GM23338 (cell line): ENCODE results near the gene RAB11A. TPM values are rescaled to one million over a fixed set of nuclear protein-coding genes. Genes with fewer than 3 reads are reported as not detected.

Experiments
- ATAC-seq: fragments of 200-7000 bp; cut with Tn5 transposase; 3 replicates; pipeline ENCODE4 v1.9.1; 2020
- DNase-seq: peaks from one replicate; pipeline ENCODE4 v3.0.0-alpha.2; 2015; ENCODE audit warnings: low spot score
- H2AFZ ChIP-seq: fragments of 200-600 bp; sonication (generic); 2 replicates; pipeline ENCODE4 v1.8.0; 2016; ENCODE audit warnings: antibody characterized with exemption, mild to moderate bottlenecking, moderate library complexity
- H3F3A ChIP-seq: fragments of 200-600 bp; sonication (generic); replicated peaks from 2 replicates; pipeline ENCODE4 v1.8.0; 2017; ENCODE audit warnings: antibody characterized with exemption, mixed run types, low read depth
- H3K27ac ChIP-seq: fragments of 200-600 bp; sonication (generic); 2 replicates; pipeline ENCODE4 v1.6.1; 2016; ENCODE audit warnings: low read depth
- H3K27me3 ChIP-seq: fragments of 200-600 bp; sonication (generic); 2 replicates; pipeline ENCODE4 v1.8.0; 2016; ENCODE audit warnings: mild to moderate bottlenecking, mixed run types, moderate library complexity; ENCODE audit not compliant: insufficient read depth
- H3K36me3 ChIP-seq: fragments of 200-600 bp; sonication (generic); 2 replicates; pipeline ENCODE4 v1.8.0; 2016; ENCODE audit warnings: mild to moderate bottlenecking; ENCODE audit not compliant: insufficient read depth
- H3K4me1 ChIP-seq: fragments of 200-600 bp; sonication (generic); 2 replicates; pipeline ENCODE4 v1.8.0; 2016; ENCODE audit warnings: mild to moderate bottlenecking, moderate library complexity; ENCODE audit not compliant: insufficient read depth
- H3K4me2 ChIP-seq: fragments of 200-600 bp; sonication (generic); 2 replicates; pipeline ENCODE4 v1.7.1; 2017; ENCODE audit warnings: mixed run types
- H3K4me3 ChIP-seq: fragments of 200-600 bp; sonication (generic); 2 replicates; pipeline ENCODE4 v1.6.1; 2016; ENCODE audit warnings: mixed run types
- H3K79me2 ChIP-seq: fragments of 200-600 bp; sonication (generic); replicated peaks from 2 replicates; pipeline ENCODE4 v1.8.0; 2017; ENCODE audit warnings: mild to moderate bottlenecking; ENCODE audit not compliant: insufficient read depth
- H3K9me2 ChIP-seq: fragments of 200-600 bp; sonication (generic); 2 replicates; pipeline ENCODE4 v1.8.0; 2017; ENCODE audit not compliant: insufficient read depth
- H4K20me1 ChIP-seq: fragments of 200-600 bp; sonication (generic); replicated peaks from 2 replicates; pipeline ENCODE4 v1.8.0; 2017; ENCODE audit warnings: mild to moderate bottlenecking; ENCODE audit not compliant: insufficient read depth
- H3K27ac Mint-ChIP-seq: 2 replicates; pipeline ENCODE4 v1.8.0; 2020; ENCODE audit warnings: inconsistent platforms, mild to moderate bottlenecking, moderate library complexity, mixed read lengths
- H3K27me3 Mint-ChIP-seq: 3 replicates; pipeline ENCODE4 v1.8.0; 2022; ENCODE audit warnings: low read depth, mild to moderate bottlenecking, moderate library complexity, mixed read lengths, inconsistent platforms; ENCODE audit not compliant: insufficient read depth, poor library complexity
- H3K36me3 Mint-ChIP-seq: 3 replicates; pipeline ENCODE4 v1.8.0; 2021; ENCODE audit warnings: low read depth, mild to moderate bottlenecking, inconsistent platforms, moderate library complexity, mixed read lengths
- H3K4me1 Mint-ChIP-seq: 3 replicates; pipeline ENCODE4 v1.8.0; 2020; ENCODE audit warnings: mild to moderate bottlenecking, inconsistent platforms, mixed read lengths
- H3K4me3 Mint-ChIP-seq: 3 replicates; pipeline ENCODE4 v1.8.0; 2021; ENCODE audit warnings: moderate library complexity, mild to moderate bottlenecking, inconsistent platforms, mixed read lengths
- H3K9me3 Mint-ChIP-seq: 3 replicates; pipeline ENCODE4 v1.8.0; 2020; ENCODE audit warnings: moderate library complexity, mild to moderate bottlenecking, inconsistent platforms, mixed read lengths
- CREB1 ChIP-seq: fragments of 250-450 bp; sonication (Bioruptor Pico); IDR thresholded peaks from 2 replicates; pipeline ENCODE4 v1.5.0; 2020; ENCODE audit warnings: low read depth, mild to moderate bottlenecking, moderate library complexity
- EZH2 ChIP-seq: fragments of 200-600 bp; sonication (generic); IDR thresholded peaks from one replicate; pipeline ENCODE4 v1.8.0; 2017; ENCODE audit warnings: antibody characterized with exemption, mild to moderate bottlenecking, low read depth; ENCODE audit not compliant: unreplicated experiment
- NANOG ChIP-seq: IDR thresholded peaks from 2 replicates; pipeline ENCODE4 v1.6.1; 2016; ENCODE audit warnings: antibody characterized with exemption, borderline replicate concordance
- POLR2AphosphoS5 ChIP-seq: IDR thresholded peaks from 2 replicates; pipeline ENCODE4 v1.6.1; 2016; ENCODE audit warnings: antibody characterized with exemption, low read depth
- ZNF114 ChIP-seq: fragments of 250-450 bp; sonication (Bioruptor Pico); IDR thresholded peaks from 2 replicates; pipeline ENCODE4 v1.5.0; 2020; ENCODE audit warnings: mild to moderate bottlenecking, moderate library complexity
- ZNF331 ChIP-seq: fragments of 250-450 bp; sonication (Bioruptor Pico); IDR thresholded peaks from 2 replicates; pipeline ENCODE4 v1.5.0; 2020; ENCODE audit warnings: low read depth, mild to moderate bottlenecking, moderate library complexity
- polyA plus RNA-seq: library from polyadenylated mRNA; unstranded; fragments of >200 nt; fragmentation: Nextera tagmentation; extraction: Ambion mirVana; gene quantifications from 2 replicates; pipeline ENCODE4 v1.2.1, GENCODE V29; 2016
- total RNA-seq: library from RNA; depleted of rRNA; stranded (reverse); fragments of >200 nt; shearing (Covaris generic); gene quantifications from 2 replicates; pipeline ENCODE4 v1.2.3, GENCODE V29; 2014
- TF ChIP-seq, protein P1 (sequence below): IDR thresholded peaks from 2 replicates; pipeline ENCODE4 v1.6.1; 2016; ENCODE audit warnings: antibody characterized with exemption
- TF ChIP-seq, protein P2 (sequence below), 2 experiments: fragments of 200-600 bp in 1 of 2; sonication (generic) in 1 of 2; conservative IDR thresholded peaks; 2 replicates each; pipeline versions ENCODE4 v1.5.1 to v1.6.1; 2016 to 2017; ENCODE audit warnings: antibody characterized with exemption in 2 of 2, low read depth in 2 of 2, mild to moderate bottlenecking in 2 of 2, moderate library complexity in 1 of 2
- TF ChIP-seq, protein P3 (sequence below): IDR thresholded peaks from one replicate; pipeline ENCODE4 v1.6.1; 2018; ENCODE audit warnings: antibody characterized with exemption; ENCODE audit not compliant: unreplicated experiment

RAB11A gene
- total and polyA plus RNA-seq, 2 experiments from 2014 or later: 251 to 369 TPM

DNA sequence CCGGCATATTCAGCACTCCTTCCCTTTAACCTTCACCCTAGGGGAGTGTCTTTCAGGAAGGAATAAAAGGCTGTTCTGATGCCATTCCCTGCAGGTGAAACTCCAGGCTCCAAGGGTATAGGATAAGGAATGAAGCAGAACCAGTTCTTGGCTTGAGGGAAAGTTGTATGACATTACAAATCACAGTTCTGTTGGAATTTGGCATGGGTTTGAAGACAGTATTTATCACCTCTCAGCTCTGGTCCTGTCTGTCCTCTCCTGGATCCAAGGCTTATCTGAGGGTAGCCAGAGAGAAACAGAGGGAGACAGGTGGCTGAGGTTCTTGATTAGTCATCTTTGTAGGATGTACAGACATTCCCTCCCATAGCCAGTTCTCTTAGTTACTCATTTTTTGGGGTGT lies 37.1 kb downstream of the RAB11A start:
- no peaks in the 10 kb centered on the region for H3K27me3 ChIP-seq

DNA sequence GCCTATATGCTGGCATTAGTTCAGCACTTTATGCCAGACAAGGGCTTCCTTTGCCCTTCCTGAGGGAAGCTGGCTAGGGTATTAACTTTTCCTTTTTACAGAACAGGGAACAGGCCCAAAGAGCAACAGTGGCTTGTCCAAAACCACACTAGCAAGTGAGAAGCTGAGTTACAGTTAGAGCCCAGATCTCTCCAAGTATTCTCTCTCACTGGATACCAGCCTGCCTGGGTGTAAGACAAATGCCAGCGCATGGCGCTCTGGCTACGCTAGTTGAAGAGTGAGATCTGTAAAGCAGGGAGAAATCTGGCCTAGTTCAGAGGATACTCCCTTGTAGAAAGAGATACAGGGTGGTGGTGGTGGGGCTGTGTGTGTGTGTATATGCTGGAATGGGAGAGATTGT lies 38.4 kb downstream of the RAB11A start:
- Histone ChIP-seq H3K4me1 (no peaks in the 10 kb centered on the region), H3K4me3 (no peak overlapping the region), H4K20me1 (peaks cover 7% of the 10 kb centered on the region), H3F3A (no peaks in the 10 kb centered on the region), H3K36me3 (peaks cover 5% of the 10 kb centered on the region), H3K9me2 (no peaks in the 10 kb centered on the region), H3K79me2 (no peaks in the 10 kb centered on the region), H2AFZ (no peak overlapping the region), H3K27me3 (no peaks in the 10 kb centered on the region), H3K4me2 (no peak overlapping the region), H3K27ac (no peak overlapping the region)
- Mint-ChIP-seq H3K27ac (no peak overlapping the region), H3K36me3 (peaks cover 13% of the 10 kb centered on the region; the same call in 2 of the 3 replicates), H3K9me3 (no peaks in the 10 kb centered on the region), H3K27me3 (peaks cover 4% of the 10 kb centered on the region), H3K4me3 (no peak overlapping the region), H3K4me1 (peaks cover 32% of the 10 kb centered on the region)
- ATAC-seq: no peak
- no peak for DNase-seq
- TF ChIP-seq ZNF331 (no peak), NANOG (no peak), POLR2AphosphoS5 (no peak), EZH2 (no peak)
- TF ChIP-seq, protein P1, sequence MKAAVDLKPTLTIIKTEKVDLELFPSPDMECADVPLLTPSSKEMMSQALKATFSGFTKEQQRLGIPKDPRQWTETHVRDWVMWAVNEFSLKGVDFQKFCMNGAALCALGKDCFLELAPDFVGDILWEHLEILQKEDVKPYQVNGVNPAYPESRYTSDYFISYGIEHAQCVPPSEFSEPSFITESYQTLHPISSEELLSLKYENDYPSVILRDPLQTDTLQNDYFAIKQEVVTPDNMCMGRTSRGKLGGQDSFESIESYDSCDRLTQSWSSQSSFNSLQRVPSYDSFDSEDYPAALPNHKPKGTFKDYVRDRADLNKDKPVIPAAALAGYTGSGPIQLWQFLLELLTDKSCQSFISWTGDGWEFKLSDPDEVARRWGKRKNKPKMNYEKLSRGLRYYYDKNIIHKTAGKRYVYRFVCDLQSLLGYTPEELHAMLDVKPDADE: no peak
- TF ChIP-seq, protein P2, sequence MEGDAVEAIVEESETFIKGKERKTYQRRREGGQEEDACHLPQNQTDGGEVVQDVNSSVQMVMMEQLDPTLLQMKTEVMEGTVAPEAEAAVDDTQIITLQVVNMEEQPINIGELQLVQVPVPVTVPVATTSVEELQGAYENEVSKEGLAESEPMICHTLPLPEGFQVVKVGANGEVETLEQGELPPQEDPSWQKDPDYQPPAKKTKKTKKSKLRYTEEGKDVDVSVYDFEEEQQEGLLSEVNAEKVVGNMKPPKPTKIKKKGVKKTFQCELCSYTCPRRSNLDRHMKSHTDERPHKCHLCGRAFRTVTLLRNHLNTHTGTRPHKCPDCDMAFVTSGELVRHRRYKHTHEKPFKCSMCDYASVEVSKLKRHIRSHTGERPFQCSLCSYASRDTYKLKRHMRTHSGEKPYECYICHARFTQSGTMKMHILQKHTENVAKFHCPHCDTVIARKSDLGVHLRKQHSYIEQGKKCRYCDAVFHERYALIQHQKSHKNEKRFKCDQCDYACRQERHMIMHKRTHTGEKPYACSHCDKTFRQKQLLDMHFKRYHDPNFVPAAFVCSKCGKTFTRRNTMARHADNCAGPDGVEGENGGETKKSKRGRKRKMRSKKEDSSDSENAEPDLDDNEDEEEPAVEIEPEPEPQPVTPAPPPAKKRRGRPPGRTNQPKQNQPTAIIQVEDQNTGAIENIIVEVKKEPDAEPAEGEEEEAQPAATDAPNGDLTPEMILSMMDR (conservative IDR thresholded peaks at IDR 0.05; ENCODE audit: low read depth in 2 of 2): no peak

More for the DNA sequence above, 37.1 kb downstream of the RAB11A start:
- peak overlapping the region; percentile 37; the same call in 1 of the 2 replicates for H3K27ac Mint-ChIP-seq
- no peaks in the 10 kb centered on the region for H3F3A ChIP-seq
- TF ChIP-seq NANOG: no peak
- no peak for TF ChIP-seq CREB1 (CRISPR knock-in tag)
- TF ChIP-seq, protein P2 (conservative IDR thresholded peaks at IDR 0.05; ENCODE audit: low read depth in 2 of 2): no peak
- TF ChIP-seq, protein P3, sequence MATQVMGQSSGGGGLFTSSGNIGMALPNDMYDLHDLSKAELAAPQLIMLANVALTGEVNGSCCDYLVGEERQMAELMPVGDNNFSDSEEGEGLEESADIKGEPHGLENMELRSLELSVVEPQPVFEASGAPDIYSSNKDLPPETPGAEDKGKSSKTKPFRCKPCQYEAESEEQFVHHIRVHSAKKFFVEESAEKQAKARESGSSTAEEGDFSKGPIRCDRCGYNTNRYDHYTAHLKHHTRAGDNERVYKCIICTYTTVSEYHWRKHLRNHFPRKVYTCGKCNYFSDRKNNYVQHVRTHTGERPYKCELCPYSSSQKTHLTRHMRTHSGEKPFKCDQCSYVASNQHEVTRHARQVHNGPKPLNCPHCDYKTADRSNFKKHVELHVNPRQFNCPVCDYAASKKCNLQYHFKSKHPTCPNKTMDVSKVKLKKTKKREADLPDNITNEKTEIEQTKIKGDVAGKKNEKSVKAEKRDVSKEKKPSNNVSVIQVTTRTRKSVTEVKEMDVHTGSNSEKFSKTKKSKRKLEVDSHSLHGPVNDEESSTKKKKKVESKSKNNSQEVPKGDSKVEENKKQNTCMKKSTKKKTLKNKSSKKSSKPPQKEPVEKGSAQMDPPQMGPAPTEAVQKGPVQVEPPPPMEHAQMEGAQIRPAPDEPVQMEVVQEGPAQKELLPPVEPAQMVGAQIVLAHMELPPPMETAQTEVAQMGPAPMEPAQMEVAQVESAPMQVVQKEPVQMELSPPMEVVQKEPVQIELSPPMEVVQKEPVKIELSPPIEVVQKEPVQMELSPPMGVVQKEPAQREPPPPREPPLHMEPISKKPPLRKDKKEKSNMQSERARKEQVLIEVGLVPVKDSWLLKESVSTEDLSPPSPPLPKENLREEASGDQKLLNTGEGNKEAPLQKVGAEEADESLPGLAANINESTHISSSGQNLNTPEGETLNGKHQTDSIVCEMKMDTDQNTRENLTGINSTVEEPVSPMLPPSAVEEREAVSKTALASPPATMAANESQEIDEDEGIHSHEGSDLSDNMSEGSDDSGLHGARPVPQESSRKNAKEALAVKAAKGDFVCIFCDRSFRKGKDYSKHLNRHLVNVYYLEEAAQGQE: no peak
- TF ChIP-seq ZNF114 (CRISPR knock-in tag): no peak
- no peak overlapping the region for H3K27ac ChIP-seq
- peaks cover 41% of the 10 kb centered on the region for H3K4me1 Mint-ChIP-seq
- H3K79me2 ChIP-seq: no peaks in the 10 kb centered on the region
- no peaks in the 10 kb centered on the region for H3K9me2 ChIP-seq
- H3K4me3 ChIP-seq: no peak overlapping the region
- ATAC-seq (peak; percentile 69), DNase-seq (no peak)
- H4K20me1 ChIP-seq: peaks cover 18% of the 10 kb centered on the region
- H3K36me3 Mint-ChIP-seq: peaks cover 13% of the 10 kb centered on the region; the same call in 2 of the 3 replicates
- H3K27me3 Mint-ChIP-seq: peaks cover 2% of the 10 kb centered on the region
- H3K4me1 ChIP-seq: no peaks in the 10 kb centered on the region; the same call in 1 of the 2 replicates
- H3K9me3 Mint-ChIP-seq: no peaks in the 10 kb centered on the region
- H3K36me3 ChIP-seq: peaks cover 5% of the 10 kb centered on the region
- H3K4me2 ChIP-seq: no peak overlapping the region
- no peak overlapping the region for H2AFZ ChIP-seq
- no peak overlapping the region for H3K4me3 Mint-ChIP-seq
